NCI-H460 (cell line): ENCODE results near the gene NOXO1. TPM values are rescaled to one million over a fixed set of nuclear protein-coding genes. Genes with fewer than 3 reads are reported as not detected.

ENCODE experiments used
- DNase-seq: peaks from one replicate; pipeline ENCODE4 v3.0.0-alpha.2; 2016; ENCODE audit warnings: low read depth; ENCODE audit errors: extremely low read depth
- total RNA-seq: library from RNA; depleted of rRNA; stranded (reverse); fragments of >200 nt; shearing (Covaris generic); gene quantifications from 2 replicates; pipeline ENCODE4 v1.2.3, GENCODE V29; 2014

NOXO1 gene
- total RNA-seq, 1 experiment from 2014 or later, result 0.84 TPM

DNA sequence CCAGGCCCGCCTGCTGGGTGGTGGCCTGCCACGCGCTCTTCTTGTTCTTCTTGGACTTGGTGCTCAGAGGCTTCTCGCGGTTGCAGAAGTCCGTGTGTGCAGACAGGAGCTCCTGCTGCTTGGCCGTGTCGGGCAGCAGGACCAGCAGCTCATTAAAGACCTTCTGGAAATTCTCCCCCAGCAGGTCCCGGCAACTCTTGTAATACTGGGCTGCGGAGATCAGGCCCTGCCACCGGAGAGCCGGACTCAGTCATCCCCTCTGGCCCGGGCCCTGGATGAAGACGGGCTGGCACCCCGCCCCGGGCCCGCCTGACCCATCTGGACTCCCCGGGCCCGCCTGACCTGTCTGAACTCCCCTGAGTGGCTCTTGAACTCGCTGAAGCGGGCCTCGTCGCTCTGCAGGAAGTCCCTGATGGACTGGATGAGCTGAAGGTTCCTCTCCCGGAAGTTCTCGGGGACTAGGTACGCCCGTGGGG lies 17.1 kb upstream of the NOXO1 start:
- DNase-seq, result no peak

DNA sequence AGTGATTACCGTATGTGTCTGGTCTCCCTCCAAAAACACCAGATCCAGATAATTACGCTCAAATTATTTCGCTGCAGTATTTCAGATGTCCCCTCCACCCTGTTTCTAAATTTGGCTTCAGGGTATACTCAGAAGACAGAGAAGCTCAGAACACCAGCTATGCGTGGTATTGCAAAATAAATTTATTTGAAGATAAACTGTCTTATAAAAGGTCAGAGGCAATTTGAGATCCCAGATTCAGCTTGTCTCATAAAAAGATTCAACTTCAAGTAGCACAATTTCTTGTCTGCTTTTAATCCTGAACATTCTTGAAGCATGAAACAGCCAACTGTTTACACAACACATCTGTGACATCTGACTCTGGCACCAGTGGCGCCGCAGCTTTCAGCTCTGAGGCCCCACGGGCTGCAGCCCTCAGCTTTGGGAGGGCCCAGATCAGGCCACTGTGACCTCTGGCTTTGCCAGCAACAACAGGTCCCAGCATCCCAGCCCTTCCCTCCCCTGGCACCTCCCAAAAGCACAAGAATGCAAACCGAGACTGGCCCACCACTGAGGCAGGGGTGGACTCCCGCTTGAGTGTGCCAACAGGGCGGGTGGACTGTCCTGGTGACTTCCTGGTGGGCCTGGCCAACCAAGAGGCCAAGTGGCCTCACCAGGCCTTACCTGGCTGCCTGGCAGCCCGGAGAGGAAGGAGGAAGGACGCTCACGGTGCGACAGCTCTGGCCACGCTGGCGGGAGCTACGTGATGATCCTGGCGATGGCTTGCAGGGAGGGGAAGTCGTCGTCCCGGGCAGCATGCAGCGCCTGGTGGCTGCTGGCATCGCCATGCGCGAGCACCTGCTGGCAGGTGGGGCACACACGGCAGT lies 16.5 kb upstream of the NOXO1 start:
- no peak for DNase-seq

DNA sequence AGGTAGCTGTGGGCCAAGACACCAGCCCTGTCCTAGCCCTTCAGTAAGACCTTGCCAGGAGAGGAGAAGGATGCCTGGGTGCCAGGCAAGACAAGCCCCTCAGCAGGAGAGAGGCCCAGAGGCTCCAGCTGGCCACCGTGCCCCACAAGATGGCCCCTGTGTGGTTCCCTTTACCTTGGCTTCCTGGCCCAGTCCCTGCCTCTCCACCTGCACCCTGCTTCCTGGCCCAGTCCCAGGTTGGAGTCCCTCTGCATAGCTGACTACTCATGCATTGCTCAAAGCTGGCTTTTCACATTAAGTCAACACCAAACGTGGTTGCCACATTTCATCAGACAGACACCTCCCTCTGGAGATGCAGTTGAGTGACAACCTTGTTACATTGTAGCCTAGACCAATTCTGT lies 12.5 kb upstream of the NOXO1 start:
- no peak for DNase-seq

DNA sequence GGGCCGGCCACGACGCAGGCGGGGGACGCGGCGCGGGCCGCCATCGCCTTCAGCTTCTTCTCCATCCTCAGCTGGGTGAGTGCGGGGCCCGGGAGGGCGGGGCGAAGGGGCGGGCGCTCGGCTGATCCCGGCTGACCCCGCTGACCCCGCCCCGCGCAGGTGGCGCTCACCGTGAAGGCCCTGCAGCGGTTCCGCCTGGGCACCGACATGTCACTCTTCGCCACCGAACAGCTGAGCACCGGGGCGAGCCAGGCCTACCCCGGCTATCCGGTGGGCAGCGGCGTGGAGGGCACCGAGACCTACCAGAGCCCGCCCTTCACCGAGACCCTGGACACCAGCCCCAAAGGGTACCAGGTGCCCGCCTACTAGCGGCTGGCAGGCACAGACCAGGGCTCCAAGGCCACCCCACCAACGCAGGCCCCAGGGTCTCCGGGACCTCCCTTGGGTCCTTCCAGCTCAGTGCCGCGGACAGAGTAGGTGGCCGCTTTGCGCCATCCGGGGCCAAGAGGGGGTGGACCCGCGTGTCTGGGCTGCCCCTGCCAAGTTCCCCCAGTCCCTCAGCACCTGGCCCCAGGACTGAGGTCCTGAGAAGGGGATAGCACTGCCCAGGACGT lies 11.5 kb upstream of the NOXO1 start:
- DNase-seq, result no peak

DNA sequence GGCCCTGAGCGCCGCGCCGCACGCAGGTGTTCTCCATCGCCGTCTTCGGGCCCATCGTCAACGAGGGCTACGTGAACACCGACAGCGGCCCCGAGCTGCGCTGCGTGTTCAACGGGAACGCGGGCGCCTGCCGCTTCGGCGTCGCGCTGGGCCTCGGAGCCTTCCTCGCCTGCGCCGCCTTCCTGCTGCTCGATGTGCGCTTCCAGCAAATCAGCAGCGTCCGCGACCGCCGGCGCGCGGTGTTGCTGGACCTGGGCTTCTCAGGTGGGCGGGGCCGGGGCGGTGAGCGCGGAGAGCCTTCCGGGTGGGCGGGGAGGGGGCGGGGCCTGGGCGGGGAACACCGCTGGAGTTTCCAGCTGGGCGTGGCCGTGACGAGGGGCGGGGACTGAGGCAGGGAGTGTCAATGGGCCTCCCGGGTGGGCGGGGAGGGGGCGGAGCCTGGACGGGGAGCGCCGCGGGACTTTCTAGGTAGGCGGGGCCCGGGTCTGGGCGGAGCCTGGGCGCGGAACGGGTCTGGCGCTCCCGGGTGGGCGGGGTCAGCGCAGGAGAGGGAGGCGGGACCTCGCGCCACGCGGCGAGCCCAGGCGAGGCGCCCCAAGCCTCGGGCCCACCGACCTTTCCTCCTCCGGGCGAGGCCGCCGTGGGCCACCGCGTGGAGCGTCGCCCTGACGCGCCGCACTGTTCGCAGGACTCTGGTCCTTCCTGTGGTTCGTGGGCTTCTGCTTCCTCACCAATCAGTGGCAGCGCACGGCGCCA lies 10.9 kb upstream of the NOXO1 start:
- peak; percentile 89 for DNase-seq

DNA sequence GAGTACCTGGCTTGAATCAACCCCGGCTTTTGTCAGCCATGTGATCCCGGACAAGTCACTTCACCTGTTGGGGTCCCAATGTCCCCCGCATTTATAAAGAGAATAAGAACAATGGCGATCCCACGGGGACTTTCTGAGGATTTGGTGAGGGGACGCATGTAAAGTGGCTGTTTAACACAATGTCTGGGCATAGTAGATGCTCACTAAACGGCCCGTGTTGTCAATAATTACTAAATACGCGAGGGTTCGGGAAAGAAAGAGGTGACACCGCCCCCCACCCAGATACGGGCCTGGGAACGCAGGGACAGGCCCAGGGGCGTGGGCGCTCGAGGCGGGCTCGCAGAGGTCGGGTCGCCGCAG lies 10.3 kb upstream of the NOXO1 start:
- no peak for DNase-seq

DNA sequence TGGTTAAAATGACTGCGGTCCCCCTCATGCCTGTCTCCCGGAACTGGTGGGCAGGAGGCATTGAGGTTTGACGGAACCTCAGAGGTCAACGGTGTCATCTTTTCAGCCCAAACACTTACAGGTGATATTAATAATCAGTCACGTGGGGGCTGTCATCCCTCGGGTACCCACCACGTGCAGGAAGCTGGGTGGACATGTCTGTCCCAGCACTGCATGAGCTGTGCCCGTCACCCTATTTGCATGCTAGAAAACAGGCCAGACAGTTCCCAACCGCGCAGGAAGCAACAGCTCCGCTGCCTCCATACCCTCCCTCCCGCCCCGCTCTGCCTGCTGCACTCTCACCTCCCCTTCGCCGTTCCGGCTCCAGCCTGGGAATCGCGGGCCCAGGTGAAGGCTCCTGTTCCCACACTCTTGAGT lies 9.9 kb upstream of the NOXO1 start:
- no peak for DNase-seq

DNA sequence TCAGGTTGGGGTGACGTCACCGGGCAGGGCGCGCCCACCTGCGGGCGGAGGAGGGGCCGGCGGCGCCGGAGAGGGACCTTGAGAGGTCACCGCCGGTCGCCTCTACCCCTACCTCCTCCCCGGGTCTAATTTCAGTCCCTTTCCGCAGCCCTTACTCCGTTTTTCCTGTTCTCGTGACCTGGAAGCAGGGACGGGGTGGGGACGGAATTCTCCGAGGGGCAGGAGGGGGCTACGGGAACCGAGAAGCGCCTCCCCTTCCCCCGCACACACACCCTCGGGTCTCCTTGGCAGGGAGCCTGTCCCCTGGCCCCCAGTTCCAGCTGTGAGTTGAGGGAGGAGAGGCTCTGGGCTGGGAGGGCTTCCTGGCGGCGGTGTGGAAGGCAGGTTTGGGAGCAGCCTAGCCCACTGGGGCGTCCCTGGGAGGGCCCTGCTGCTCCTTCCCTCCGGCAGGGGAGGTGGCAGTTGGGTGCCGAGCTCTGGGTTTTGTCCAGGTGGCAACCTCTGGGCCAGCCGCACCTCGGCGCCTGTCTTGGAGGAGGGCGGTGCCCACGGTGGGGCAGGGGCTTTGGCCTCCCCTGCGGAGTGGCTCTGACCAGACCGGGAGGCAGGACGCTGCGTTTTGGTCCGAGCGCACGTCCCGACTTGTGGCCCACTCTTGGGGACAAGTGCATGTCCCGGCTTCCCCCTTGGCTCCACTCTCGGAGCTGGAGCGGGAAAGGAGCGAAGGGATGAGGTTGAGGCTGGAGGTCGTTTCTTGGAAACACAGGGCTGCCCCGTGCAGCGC lies 9.3 kb upstream of the NOXO1 start:
- no peak for DNase-seq

DNA sequence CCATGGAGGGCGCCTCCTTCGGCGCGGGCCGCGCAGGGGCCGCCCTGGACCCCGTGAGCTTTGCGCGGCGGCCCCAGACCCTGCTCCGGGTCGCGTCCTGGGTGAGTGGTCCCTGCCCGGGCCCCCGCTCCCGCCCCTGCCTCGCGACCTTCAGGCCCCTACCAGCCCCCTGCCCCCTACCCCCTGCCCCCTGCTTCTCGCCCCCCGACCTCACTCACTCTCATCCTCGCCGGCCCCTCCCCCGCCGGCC lies 8.8 kb upstream of the NOXO1 start:
- DNase-seq, result no peak

DNA sequence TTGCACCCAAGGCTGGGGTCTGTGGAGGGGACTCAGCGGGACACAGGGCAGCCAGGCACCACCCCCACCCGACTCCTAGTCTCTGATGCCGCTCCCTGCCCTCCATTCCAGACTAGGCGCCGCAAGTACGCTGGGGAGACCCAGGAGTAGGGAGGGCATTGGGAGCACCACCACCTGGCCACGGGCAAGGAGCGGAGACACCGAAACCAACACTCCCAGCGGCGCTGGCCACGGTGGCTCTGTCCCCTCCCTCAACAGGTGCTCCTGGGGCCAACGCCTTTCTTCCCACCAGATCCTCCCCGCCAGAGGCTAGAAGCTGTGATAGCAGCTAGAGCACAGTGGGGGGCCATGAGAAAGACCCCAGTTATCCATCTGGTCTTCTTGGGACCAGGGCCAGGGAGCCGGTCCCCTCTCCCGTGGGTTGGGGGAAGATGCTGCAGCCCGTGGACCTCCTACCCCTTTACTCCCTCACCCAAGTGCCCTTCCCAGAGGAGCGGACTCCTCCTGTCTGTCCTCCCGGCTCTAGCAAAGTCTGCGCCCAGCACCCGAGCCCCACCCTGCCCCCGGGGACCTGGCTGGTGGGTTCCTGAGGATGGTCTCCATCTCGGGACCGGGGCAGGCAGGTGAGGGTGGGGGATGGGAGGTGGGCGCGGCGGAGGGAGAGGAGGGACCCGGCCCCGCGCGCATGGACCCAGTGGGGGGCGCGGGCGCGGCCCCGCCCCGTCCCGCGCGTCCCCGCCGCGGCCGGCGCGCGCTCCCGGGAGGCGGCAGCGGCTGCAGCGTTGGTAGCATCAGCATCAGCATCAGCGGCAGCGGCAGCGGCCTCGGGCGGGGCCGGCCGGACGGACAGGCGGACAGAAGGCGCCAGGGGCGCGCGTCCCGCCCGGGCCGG lies 8.2 kb upstream of the NOXO1 start, which contains the start of gene SYNGR3:
SYNGR3 (plus strand) TSS at position 762 of the 892 bp plus-strand sequence. CDS start 133 bp downstream, outside the sequence.
- DNase-seq, result no peak

DNA sequence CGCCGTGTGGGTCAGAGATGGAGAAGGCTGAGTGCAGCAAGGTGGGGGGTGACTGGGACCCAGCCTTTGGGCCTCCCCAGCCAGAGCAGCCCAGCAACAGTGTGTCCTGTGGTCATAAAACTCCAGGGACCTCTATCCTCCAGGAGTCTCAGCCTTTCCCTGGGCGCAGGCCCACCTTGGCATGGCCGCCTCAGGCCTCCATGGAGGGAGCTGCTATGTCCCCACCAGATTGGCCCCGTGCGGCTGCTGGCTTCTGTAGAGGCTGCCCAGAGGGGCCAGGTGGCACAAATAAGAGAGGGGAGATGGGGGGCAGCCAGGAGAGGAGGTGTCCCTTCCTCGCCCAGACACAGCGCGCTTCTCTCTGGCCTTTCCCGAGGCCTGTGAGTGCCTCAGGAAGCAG lies 5.9 kb upstream of the NOXO1 start:
- no peak for DNase-seq

DNA sequence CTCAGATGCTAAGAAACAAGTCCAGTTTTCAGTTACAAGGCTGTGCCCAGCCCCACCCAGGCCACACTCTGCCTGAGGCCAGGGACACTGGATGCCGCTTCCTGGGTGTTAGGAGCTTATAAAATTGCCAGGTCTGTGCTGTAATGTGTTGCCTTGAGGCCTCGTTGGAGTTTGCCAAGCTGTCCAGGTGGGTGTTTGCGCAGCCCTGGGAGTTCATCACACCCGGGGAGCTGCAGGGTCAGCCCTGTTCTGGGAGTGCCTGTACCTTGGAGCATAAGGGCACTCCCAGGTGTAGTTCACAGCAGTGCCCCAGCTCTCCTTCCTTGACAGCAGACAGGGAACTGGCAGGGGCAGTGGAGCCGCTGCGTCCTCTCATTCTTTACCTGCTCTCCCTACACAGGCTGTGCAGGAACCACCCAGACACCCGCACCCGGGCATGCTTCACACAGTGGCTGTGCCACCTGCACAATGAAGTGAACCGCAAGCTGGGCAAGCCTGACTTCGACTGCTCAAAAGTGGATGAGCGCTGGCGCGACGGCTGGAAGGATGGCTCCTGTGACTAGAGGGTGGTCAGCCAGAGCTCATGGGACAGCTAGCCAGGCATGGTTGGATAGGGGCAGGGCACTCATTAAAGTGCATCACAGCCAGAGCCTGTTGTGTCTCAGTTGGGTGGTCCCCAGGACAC lies 4.3 kb upstream of the NOXO1 start:
- DNase-seq, result no peak

DNA sequence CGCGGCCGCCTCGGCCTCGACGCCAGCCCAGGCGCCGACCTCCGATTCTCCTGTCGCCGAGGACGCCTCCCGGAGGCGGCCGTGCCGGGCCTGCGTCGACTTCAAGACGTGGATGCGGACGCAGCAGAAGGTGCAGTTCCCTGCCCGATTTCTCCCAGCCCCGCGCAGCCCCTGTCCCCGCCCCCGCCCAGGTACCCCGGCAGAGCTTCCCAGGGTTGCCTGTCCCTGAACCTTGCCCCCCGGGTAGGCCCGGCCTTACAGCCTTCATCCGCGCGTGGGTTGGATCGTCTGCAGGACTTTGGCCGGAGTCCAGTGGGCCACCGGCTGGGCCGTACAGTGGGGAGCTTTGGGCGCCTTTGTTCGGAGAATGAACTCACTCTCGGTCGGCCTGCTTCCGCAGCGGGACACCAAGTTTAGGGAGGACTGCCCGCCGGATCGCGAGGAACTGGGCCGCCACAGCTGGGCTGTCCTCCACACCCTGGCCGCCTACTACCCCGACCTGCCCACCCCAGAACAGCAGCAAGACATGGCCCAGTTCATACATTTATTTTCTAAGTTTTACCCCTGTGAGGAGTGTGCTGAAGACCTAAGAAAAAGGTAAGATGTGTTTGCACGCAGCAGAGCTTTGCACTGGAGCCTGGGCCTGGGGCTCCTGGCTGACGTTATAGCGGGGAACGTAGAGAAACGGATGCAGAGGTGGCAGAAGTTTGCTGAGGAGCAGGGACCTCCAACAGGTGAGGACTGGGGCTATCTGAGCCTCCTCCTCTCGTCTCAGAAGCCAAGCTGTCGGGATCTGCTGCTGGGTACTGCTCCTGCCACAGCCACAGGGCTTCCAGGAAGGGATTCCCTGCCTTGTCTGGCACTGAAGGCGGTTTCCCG lies 3.3 kb upstream of the NOXO1 start:
- no peak for DNase-seq

DNA sequence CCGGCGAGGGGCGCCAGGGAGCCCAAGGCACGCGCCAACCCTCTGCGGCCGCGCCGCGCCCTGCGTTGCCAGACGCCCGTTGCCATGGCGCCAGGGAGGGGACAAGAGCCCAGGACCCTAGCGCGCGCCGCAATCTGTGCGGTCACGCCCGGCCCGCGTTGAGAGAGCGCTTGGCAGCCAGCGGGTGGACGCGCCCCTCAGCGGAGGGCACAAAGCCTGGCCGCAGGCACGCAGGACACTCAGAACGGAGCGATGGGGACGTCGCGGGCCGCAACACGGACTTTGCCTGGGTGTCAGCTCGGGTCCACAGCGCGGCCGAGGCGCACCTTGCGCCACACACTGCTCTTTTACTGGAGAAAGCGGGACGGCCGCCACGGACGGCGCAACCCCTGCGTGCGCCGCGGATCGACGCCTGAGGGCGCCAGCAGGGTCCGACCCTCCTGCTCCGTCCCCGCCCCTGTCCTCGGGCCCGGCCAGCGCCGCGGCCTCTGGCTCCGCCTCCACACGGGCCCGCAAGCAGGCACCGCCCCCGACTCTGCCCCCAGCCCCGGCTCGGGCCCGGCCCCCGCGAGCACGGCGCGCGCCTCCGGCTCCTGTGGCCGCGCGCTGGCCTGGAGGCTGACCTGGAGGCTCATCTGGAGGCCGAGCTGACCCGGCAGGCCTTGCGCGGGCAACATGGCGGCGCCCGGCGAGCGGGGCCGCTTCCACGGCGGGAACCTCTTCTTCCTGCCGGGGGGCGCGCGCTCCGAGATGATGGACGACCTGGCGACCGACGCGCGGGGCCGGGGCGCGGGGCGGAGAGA lies 2.5 kb upstream of the NOXO1 start, which contains the start of gene GFER:
GFER (plus strand) TSS at position 650 of the 803 bp plus-strand sequence; CDS start at position 676, 26 bp downstream.
- peak; percentile 91 for DNase-seq

DNA sequence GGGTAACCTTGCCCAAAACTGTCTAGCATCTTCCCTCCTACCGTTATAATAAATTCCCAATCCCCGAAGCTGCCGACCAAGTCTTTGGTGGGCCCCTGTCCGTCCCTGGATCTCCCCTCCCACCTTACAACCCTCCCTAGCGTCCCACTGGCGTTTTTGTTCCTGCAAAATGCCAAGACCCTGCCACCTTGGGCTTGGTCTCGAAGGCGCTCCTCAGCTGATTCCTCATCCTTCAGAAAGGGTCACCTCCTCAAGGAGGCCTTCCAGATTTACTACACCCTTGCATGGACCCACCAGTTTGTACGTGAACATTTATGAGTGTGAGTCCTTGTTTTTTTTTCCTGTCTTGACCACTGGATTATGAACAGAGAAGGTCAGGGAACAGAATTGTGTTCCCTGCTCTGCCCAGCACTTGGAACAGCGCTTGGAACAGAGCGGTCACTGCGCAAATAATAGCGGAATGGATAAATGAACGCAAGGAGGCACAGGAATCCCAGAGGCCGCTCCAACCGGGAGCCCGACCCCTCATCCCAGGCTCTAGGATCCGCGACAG lies 1.8 kb upstream of the NOXO1 start:
- DNase-seq, result no peak

DNA sequence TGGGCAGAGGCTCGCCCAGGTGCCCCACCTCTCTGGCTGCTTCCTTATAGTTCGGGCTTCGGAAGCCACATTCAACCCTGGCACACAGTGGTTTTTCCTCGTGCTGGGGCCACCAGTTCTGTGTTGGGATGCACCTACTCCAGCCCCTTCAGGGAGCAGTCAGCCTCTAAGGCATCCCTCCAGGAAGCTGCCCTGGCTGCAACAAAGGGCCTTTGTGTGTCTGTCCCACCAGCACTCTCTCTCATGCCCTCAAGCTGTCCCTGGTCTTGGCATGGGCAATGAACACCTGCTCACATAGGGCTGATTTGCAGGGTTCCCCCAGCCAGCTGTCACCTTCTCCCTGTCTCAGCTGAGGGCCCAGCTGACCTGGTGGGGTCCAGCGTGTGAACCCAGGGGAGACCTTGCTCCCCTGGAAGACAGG lies 754 bp upstream of the NOXO1 start:
- DNase-seq, result no peak

DNA sequence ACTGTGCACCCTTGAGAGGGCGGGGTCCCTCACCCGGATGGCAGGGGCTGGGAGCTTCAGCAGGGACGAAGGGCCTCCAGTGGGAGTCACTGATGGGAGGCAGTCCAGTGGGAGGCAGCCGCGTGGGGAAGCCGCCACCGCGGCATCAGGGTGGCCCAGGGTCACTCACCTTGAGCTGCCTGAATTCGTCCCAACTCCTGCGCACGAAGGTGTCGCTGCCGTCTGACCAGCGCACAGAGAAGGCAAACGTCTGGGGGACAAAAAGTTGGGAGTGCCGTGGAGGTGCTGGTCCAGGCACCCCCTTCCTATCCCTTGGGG lies 540 bp downstream of the NOXO1 start:
- no peak for DNase-seq
